HG03469 (cell line): ENCODE results near the gene PRSS56.

ENCODE experiments used
- ATAC-seq: cut with Tn5 transposase; IDR thresholded peaks from one replicate; pipeline ENCODE4 v1.9.1; 2021; ENCODE audit warnings: mild to moderate bottlenecking, moderate library complexity, moderate number of reproducible peaks; ENCODE audit not compliant: unreplicated experiment

PRSS56 gene

GRCh38 chr2:232501331-232501771 is 18.8 kb upstream of the PRSS56 start:
- no peak for ATAC-seq

- ATAC-seq: no peak
Observed at GRCh38 chr2:232501794-232502390, 18.3 kb upstream of the PRSS56 start.

GRCh38 chr2:232502511-232502910 is 17.7 kb upstream of the PRSS56 start:
- ATAC-seq: no peak

- ATAC-seq: no peak
Observed at GRCh38 chr2:232502911-232503808, 17.0 kb upstream of the PRSS56 start.

GRCh38 chr2:232503809-232504323 is 16.3 kb upstream of the PRSS56 start:
- ATAC-seq: no peak

- no peak for ATAC-seq
Observed at GRCh38 chr2:232504438-232504837, 15.8 kb upstream of the PRSS56 start.

GRCh38 chr2:232505856-232506255 is 14.3 kb upstream of the PRSS56 start:
- no peak for ATAC-seq

- no peak for ATAC-seq
Observed at GRCh38 chr2:232506709-232507108, 13.5 kb upstream of the PRSS56 start.

GRCh38 chr2:232508251-232508650 is 11.9 kb upstream of the PRSS56 start:
- no peak for ATAC-seq

GRCh38 chr2:232511336-232511890 is 8.8 kb upstream of the PRSS56 start:
- no peak for ATAC-seq

- no peak for ATAC-seq
Observed at GRCh38 chr2:232512602-232513001, 7.6 kb upstream of the PRSS56 start.

- ATAC-seq: no peak
Observed at GRCh38 chr2:232513353-232513752, 6.8 kb upstream of the PRSS56 start.

GRCh38 chr2:232515639-232516038 is 4.5 kb upstream of the PRSS56 start:
- no peak for ATAC-seq

- ATAC-seq: no peak
Observed at GRCh38 chr2:232516551-232516950, 3.6 kb upstream of the PRSS56 start.

- no peak for ATAC-seq
Observed at GRCh38 chr2:232518844-232519243, 1.3 kb upstream of the PRSS56 start.

GRCh38 chr2:232520489-232520888 is 301 bp downstream of the PRSS56 start:
- no peak for ATAC-seq

GRCh38 chr2:232521098-232521497 is 910 bp downstream of the PRSS56 start:
- ATAC-seq: no peak

- ATAC-seq: no peak
Observed at GRCh38 chr2:232521959-232522622, 1.9 kb downstream of the PRSS56 start.

- no peak for ATAC-seq
Observed at GRCh38 chr2:232522623-232523401, 2.6 kb downstream of the PRSS56 start.

- ATAC-seq: no peak
Observed at GRCh38 chr2:232523402-232523681, 3.2 kb downstream of the PRSS56 start.
